ENCODE measurements around the gene FPR3.

Gene FPR3

GRCh38 chr19:51807925-51808324 is 13.0 kb downstream of the FPR3 start:
- no peak for DNase-seq (ENCODE audit: low read depth)

DNA sequence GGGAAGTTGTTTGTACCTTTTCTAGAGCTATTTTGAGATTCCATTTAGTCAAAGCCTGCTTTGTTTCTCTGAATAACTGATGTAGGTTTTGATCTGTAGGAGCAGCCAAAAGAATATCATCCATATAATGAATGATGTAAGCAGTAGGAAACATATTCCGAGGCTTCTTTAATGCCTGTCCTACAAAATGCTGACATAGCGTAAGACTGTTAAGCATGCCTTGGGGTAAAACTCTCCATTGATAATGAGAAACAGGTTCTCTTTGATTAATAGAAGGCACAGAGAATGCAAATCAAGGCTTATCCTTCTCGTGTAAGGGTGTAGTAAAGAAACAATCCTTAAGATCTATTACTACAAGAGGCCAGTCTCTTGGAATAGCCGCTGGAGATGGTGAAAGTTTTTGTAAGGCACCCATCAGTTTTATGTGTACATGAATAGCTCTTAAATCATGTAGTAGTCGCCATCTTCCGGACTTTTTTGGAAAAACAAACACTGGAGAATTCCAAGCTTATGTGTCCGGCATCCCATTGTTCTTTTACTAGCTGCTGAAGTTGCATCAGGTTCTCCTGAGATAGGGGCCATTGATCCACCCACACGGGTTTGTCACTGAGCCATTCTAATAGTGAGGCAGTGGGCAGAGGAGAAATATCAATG is 13.5 kb downstream of the FPR3 start:
- DNase-seq (ENCODE audit: low read depth) = no peak

DNA sequence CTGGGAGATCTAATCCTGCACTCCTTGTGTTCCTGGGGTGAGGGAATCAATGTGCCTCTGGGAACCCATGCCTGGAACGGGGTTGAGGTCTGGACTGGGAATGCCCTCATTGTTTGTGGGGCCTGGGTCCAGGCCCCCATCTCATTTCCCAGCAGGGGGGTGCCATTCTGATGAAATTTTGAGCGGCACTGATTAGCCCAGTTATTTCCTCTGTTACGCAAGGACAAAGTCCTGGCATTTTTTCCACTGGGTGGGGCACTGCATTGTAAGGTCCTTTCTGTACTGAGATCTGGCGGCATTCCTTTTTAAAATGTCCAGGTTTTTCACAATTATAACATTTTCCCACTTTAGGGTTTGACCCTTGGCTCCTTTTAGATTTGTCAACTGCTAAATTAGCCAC is 14.8 kb downstream of the FPR3 start:
- no peak for DNase-seq (ENCODE audit: low read depth)

DNA sequence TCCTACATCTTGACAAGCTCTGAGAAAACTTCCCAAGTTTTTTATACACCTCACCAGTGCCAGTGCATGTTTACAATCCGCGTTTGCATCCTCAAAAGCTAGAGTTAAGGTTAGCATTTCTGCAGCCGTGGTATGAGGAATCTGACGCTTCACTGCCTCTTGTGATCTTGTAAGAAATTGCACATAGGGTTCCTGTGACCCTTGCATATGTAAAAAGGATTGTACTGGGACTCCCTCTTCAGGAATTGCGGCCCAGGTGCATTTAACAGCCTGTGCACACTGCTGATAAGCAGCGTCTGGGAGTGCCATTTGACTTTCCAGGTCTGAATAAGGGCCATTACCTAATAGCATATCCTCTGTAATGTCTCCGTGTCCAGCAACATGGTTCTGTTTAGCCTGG is 15.3 kb downstream of the FPR3 start:
- DNase-seq (ENCODE audit: low read depth) = no peak

DNA sequence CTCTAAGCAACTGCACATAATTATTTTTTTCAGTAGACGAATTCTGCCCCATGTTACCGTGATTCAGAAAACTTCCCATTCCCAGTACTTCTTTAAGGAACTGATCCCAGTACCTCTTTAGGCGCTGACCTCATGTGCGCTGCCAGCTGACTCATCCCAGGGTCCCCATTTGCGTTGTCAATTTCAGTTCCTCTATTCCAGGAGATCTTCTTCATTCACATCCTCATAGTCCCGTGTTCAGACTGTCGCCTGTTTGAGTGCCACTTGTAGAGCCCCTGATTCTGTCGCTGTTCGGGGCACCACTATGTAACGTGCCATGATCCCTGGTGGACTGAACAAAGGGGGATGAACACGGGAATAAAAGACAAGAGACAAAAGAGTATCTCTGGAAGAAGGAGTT is 16.4 kb downstream of the FPR3 start:
- no peak for DNase-seq (ENCODE audit: low read depth)

DNA sequence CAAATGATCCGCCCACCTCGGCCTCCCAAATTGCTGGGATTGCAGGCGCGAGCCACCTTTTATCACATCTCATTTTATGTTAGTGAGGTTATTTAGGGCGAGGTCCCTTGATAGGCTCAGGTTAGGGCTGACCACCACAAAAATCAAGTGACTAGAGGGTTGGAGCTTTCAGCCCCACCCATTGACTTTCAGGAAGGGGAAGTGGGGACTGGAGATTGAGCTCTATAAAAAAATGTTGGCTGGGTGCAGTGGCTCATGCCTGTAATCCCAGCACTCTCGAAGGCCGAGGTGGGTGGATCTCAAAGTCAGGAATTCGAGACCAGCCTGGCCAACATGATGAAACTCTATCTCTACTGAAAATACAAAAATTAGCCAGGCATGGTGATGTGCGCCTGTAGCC is 20.1 kb downstream of the FPR3 start:
- no peak for DNase-seq (ENCODE audit: low read depth)

DNA sequence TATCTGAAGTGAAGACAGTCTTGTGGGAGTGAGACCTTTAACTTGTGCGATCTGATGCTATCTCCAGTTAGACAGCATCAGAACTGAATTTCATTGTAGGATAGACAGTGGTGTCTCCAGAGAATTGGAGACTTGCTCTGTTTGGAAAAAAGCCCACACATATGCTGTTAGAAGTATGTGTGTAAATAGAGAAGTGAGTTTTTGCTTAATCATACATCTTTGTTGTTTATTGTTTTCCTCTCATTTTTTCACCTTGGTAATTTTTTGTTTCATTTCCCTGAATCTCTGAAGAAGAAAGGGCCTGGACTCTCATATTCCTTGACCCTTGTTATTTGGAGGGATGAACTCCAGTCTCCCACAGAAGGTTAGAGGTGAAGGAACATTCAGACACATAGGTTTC is 21.8 kb downstream of the FPR3 start:
- no peak for DNase-seq (ENCODE audit: low read depth)

- DNase-seq (ENCODE audit: low read depth) = no peak
Observed at GRCh38 chr19:51820011-51820410, 25.1 kb downstream of the FPR3 start.

DNA sequence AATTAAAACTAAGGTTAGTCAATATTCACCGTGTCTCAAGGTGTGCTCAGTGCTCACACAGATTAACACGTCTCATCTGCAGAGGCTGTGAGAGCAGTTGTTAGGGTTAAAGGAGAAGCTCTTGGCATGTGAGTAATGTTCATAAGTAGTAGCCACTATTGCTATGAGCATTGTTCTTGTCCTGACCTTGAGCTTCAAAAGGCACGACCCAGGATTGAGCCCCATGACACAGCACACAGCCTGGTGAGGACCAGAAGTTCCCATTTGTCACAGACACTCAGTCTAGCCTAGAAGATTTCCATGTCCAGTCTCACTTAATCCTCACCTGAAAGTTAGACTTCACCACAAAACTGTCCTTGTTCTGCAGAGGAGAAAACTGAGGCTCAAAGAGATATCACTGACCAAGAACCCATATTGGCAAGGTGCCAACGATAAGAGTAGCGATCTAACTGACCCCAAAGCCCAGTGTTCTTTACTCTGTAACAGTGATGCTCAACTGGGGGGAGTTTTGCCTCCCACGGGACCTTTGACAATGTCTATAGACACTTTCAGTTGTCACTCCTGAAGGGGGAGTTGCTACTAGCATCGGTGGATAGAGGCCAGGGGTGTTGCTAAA is 26.0 kb downstream of the FPR3 start:
- DNase-seq (ENCODE audit: low read depth) = no peak

DNA sequence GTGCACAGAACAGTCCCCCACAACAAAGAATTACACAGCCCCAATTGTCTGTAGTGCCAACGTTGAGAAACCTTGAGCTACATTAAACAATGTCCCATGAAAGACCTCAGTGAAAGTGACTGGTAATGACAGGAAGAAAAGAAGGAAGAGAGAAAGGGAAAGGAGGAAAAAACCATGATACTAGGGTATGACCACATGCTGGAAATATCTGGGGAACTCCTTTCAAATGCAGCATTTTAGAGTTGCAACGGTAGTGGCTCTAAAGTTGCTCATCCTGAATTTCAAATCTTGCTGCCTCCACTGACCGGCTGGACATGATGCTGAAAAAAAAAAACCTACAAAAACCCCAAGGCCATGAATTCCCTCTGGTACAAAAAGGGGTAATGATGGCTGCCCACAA is 26.5 kb downstream of the FPR3 start:
- DNase-seq (ENCODE audit: low read depth) = no peak

- no peak for DNase-seq (ENCODE audit: low read depth)
Observed at GRCh38 chr19:51821921-51822320, 27.0 kb downstream of the FPR3 start.

- DNase-seq (ENCODE audit: low read depth) = no peak
Observed at GRCh38 chr19:51822325-51822724, 27.4 kb downstream of the FPR3 start.

GRCh38 chr19:51822946-51823345 is 28.0 kb downstream of the FPR3 start:
- no peak for DNase-seq (ENCODE audit: low read depth)

DNA sequence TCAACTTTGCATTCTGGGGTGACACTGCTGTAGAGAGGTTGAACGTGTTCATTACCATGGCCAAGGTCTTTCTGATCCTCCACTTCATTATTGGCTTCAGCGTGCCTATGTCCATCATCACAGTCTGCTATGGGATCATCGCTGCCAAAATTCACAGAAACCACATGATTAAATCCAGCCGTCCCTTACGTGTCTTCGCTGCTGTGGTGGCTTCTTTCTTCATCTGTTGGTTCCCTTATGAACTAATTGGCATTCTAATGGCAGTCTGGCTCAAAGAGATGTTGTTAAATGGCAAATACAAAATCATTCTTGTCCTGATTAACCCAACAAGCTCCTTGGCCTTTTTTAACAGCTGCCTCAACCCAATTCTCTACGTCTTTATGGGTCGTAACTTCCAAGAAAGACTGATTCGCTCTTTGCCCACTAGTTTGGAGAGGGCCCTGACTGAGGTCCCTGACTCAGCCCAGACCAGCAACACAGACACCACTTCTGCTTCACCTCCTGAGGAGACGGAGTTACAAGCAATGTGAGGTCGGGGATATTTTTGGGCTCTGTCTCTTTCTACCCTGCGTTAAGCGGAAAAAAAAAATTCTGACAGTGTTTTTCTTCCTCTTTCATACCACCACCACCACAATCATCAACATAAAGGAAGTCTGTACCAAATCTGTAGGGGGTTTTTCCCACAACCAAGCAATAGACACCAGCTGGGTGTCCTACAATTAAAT is 29.5 kb downstream of the FPR3 start:
- DNase-seq (ENCODE audit: low read depth) = no peak

GRCh38 chr19:51830274-51830673 is 35.3 kb downstream of the FPR3 start:
- DNase-seq (ENCODE audit: low read depth) = no peak

DNA sequence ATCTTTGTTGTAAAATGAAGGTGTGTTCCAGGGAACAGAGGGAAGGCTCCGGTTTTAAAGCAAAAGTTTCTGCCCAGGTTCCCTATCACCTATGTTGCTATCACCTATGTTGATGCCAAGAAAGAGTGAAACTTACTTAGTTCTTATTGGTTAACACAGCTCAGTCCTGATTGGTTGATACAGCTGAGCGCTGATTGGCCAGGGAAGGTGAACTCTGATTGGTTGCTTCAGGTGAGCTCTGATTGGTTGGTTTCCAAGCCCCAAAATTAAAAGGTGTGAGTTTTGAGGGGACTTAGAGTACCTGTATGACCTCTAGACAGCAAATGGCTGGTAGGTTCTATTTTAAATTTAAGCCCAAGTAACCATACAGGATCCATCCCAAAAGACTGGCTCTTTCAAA is 42.2 kb downstream of the FPR3 start:
- no peak for DNase-seq (ENCODE audit: low read depth)

DNA sequence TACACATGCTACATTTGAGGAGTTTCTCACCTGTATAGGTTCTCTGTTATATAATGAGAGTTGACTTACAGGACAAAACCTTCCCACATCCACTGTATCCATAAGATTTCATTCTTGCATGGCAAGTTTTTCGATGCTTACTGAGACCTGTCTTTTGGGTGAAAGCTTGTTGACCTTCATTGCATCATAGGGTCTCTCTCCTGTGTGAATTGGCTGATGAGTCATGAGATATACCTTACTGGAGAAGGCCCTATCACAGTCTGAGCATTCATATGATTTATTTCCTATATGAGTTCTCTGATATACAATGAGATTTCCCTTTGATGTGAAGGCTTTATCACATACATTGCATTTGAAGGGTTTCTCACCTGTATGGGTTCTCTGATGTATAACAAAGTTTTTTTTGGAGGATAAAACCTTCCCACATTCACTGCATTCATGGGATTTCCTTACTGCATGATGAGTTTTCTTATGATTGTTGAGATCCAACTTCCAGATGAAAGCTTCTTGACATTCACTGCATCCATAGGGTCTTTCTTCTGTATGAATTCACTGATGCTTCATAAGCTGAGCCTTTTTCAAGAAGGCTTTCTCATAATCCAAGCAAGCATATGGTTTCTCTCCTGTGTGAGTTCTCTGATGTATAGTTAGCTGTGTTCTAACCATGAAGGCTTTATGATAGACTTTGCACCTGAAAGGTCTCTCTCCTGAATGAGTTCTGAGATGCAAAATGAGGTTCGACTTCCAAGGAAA is 67.1 kb downstream of the FPR3 start:
- DNase-seq (ENCODE audit: low read depth) = no peak

DNA sequence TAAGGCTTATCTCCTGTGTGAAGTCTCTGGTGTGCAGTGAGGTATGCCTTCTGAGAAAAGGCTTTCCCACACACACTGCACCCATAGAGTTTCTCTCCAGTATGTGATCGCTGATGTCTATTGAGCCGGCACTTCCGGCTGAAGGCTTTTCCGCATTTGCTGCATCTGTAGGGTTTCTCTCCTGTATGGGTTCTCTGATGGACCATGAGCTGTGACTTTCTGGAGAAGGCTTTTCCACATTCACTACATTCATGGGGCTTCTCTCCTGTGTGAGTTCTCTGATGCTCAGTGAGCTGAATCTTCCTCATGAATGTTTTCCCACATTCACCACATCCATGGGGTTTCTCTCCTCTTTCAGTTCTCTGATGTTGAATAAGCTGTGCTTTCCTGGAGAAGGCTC is 78.1 kb downstream of the FPR3 start:
- DNase-seq (ENCODE audit: low read depth) = no peak

Data from stimulated activated CD8-positive, alpha-beta memory T cell treated with anti-CD3 and anti-CD28 coated beads, Interleukin-12 subunit alpha, Interleukin-12 subunit beta, amount 100 ng/mL, for 1 hour (primary cell).